ENCODE data around the gene SLC1A4. TPM values are rescaled to one million over a fixed set of nuclear protein-coding genes. Genes with fewer than 3 reads are reported as not detected.

SLC1A4 gene
- total and polyA plus RNA-seq, 3 donors from 2014 or later: 14.3 to 28.5 (median 17.8) TPM

- H3K9me3 ChIP-seq: no peaks in the 10 kb centered on the region
- H3K4me1 ChIP-seq: peaks cover 25% of the 10 kb centered on the region
- 68 to 83% methylated on average over 1 of the region's 1 CpG for WGBS, 2 donors
Observed at GRCh38 chr2:65059071-65059470, 69.9 kb downstream of the SLC1A4 start.

GRCh38 chr2:65061146-65061909 lies 72.1 kb downstream of the SLC1A4 start:
- H3K27me3 ChIP-seq: no peaks in the 10 kb centered on the region
- no peaks in the 10 kb centered on the region for H3K36me3 ChIP-seq (ENCODE audit: low read depth, missing control alignments)
- no peak overlapping the region for H3K4me3 ChIP-seq
- TF ChIP-seq CTCF (IDR thresholded peaks at IDR 0.05): no peak
- TF ChIP-seq POLR2A (IDR thresholded peaks at IDR 0.05): no peak
- WGBS, 2 donors: 48 to 57% methylated on average over 7 of the region's 7 CpGs
- H3K27ac ChIP-seq: no peak overlapping the region
- intact Hi-C loops (cut with DNase I; ENCODE audit: low total_unique reads): loop anchor here (10.0 kb wide), 1 partner anchor 103 kb away; no protein-coding TSS in a partner anchor
- H3K9me3 ChIP-seq: no peaks in the 10 kb centered on the region
- H3K4me1 ChIP-seq: peaks cover 33% of the 10 kb centered on the region
- DNase-seq: peak; percentile 53

More at GRCh38 chr2:65059071-65059470, 69.9 kb downstream of the SLC1A4 start:
- Histone ChIP-seq H3K4me3 (no peak overlapping the region), H3K27ac (peak overlapping the region in 1 of 2 donors; percentile 11), H3K36me3 (ENCODE audit: low read depth, missing control alignments) (no peaks in the 10 kb centered on the region), H3K27me3 (no peaks in the 10 kb centered on the region)
- no peak for TF ChIP-seq POLR2A (IDR thresholded peaks at IDR 0.05)
- TF ChIP-seq CTCF (IDR thresholded peaks at IDR 0.05): no peak
- no peak for DNase-seq
- intact Hi-C loops (cut with DNase I; ENCODE audit: low total_unique reads): no loop called here

GRCh38 chr2:65061910-65062339 lies 72.7 kb downstream of the SLC1A4 start:
- Histone ChIP-seq H3K4me3 (no peak overlapping the region), H3K36me3 (ENCODE audit: low read depth, missing control alignments) (no peaks in the 10 kb centered on the region), H3K27ac (no peak overlapping the region), H3K9me3 (no peaks in the 10 kb centered on the region), H3K4me1 (peaks cover 33% of the 10 kb centered on the region), H3K27me3 (no peaks in the 10 kb centered on the region)
- WGBS, 2 donors: 94 to 96% methylated on average over 5 to 8 of the region's 8 CpGs
- intact Hi-C loops (cut with DNase I; ENCODE audit: low total_unique reads): loop anchor here (10.0 kb wide), 1 partner anchor 103 kb away; no protein-coding TSS in a partner anchor
- DNase-seq: no peak
- TF ChIP-seq CTCF (IDR thresholded peaks at IDR 0.05) (no peak), POLR2A (IDR thresholded peaks at IDR 0.05) (no peak)

- WGBS, 2 donors: 60 to 69% methylated on average over 11 to 13 of the region's 13 CpGs
- Histone ChIP-seq H3K27ac (no peak overlapping the region), H3K27me3 (no peaks in the 10 kb centered on the region), H3K4me1 (peaks cover 30% of the 10 kb centered on the region), H3K9me3 (no peaks in the 10 kb centered on the region), H3K4me3 (no peak overlapping the region), H3K36me3 (ENCODE audit: low read depth, missing control alignments) (no peaks in the 10 kb centered on the region)
- intact Hi-C loops (cut with DNase I; ENCODE audit: low total_unique reads): loop anchor here (10.0 kb wide), 1 partner anchor 102 kb away; no protein-coding TSS in a partner anchor
- DNase-seq: peak; percentile 10
- TF ChIP-seq CTCF (IDR thresholded peaks at IDR 0.05) (no peak), POLR2A (IDR thresholded peaks at IDR 0.05) (no peak)
Observed at GRCh38 chr2:65062843-65063825, 73.9 kb downstream of the SLC1A4 start.

All from testis (tissue), 3 donors.